ENCODE measurements around the gene FHIT.

DNA sequence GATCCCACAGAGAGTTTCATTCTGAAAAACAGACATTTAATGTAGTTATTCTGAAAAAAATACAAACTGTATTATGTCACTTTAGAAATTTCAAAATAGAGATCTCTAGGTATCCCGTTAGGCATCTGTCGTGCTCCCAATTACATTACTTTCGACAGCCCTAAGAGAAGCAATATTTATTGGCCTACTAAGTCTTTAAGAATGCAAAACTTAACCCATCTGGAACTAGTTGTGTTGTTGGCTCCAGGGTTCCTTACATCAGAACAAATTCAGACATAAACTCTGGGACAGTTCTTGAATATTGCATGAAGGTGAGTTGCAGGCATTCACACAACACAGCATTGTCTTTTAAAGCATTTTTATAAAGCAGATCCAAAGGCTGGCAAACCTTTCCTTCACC is 498.4 kb downstream of the FHIT start:
- TF ChIP-seq YY1 (IDR thresholded peaks at IDR 0.05; ENCODE audit: insufficient read depth, insufficient read length) (no peak), ZNF274 (IDR thresholded peaks at IDR 0.05; ENCODE audit: low read depth, low read length) (no peak)
